ENCODE data around the gene UBB.

Gene UBB

DNA sequence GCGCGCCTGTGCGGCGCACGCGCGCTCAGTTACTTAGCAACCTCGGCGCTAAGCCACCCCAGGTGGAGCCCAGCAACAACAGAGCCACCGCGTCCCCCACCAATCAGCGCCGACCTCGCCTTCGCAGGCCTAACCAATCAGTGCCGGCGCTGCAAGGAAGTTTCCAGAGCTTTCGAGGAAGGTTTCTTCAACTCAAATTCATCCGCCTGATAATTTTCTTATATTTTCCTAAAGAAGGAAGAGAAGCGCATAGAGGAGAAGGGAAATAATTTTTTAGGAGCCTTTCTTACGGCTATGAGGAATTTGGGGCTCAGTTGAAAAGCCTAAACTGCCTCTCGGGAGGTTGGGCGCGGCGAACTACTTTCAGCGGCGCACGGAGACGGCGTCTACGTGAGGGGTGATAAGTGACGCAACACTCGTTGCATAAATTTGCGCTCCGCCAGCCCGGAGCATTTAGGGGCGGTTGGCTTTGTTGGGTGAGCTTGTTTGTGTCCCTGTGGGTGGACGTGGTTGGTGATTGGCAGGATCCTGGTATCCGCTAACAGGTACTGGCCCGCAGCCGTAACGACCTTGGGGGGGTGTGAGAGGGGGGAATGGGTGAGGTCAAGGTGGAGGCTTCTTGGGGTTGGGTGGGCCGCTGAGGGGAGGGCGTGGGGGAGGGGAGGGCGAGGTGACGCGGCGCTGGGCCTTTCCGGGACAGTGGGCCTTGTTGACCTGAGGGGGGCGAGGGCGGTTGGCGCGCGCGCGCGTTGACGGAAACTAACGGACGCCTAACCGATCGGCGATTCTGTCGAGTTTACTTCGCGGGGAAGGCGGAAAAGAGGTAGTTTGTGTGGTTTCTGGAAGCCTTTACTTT is at the start of gene UBB:
TSS of gene UBB (plus strand) at position 452 of the 856 bp plus-strand sequence. CDS start 817 bp downstream, outside the sequence.
- H3K4me1 Mint-ChIP-seq = peaks cover 34 to 41% of the 10 kb centered on the region in 2 donors
- H3K36me3 Mint-ChIP-seq = peaks cover 22 to 40% of the 10 kb centered on the region in 2 donors
- DNase-seq (peak; percentile 94), ATAC-seq (replicated peaks) (peak; percentile 97 to 98)
- H3K4me3 Mint-ChIP-seq = peak within 1 kb of the TSS; percentile 90 to 95
- no peaks in the 10 kb centered on the region for H3K27me3 Mint-ChIP-seq
- H3K9me3 Mint-ChIP-seq = no peaks in the 10 kb centered on the region
- peak within 1 kb of the TSS; percentile 100 for H3K27ac Mint-ChIP-seq

DNA sequence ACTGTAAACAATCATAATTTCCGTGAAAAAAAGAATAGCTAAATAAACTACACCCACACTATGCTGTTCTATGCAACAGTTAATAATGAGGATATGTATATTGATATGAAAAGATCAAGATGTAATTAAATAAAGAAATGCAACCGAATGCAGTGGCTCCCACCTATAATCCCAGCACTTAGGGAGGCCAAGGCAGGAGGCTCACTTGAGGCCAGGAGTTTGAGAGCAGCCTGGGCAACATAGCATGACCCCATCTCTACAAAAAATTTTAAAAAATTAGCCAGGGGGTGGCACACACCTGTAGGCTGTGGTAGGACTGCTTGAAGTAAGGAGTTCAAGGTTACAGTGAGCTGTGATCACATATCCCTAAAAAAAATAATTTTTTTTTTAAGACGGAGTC is 42.5 kb upstream of the UBB start:
- Mint-ChIP-seq H3K27ac (no peak overlapping the region), H3K9me3 (no peaks in the 10 kb centered on the region), H3K27me3 (no peaks in the 10 kb centered on the region), H3K4me3 (no peak overlapping the region), H3K4me1 (peaks cover 1 to 11% of the 10 kb centered on the region in 2 donors), H3K36me3 (peaks cover 17 to 29% of the 10 kb centered on the region in 2 donors)
- ATAC-seq (replicated peaks) (no peak), DNase-seq (no peak)

DNA sequence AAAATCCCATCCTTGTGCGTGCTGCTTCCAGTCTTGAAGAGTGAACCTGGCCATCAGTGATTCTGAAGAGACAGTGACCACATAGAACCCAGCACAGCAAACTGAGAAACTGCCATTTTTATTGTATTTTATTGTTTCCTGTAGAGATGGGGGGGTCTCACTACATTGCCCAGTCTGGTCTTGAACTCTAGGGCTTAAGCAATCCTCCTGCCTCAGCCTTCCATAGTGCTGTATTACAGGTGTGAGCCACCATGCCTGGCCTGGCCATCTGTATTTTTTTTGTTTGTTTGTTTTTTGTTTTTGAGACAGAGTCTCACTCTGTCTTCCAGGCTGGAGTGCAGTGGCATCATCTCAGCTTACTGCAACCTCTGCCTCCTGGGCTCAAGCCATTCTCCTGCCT is 41.5 kb upstream of the UBB start:
- H3K36me3 Mint-ChIP-seq = peaks cover 24 to 39% of the 10 kb centered on the region in 2 donors
- no peaks in the 10 kb centered on the region for H3K9me3 Mint-ChIP-seq
- peaks cover 0 to 7% of the 10 kb centered on the region in 2 donors for H3K4me1 Mint-ChIP-seq
- no peak for ATAC-seq (replicated peaks)
- H3K27me3 Mint-ChIP-seq = no peaks in the 10 kb centered on the region
- H3K27ac Mint-ChIP-seq = no peak overlapping the region
- no peak overlapping the region for H3K4me3 Mint-ChIP-seq
- DNase-seq = no peak

DNA sequence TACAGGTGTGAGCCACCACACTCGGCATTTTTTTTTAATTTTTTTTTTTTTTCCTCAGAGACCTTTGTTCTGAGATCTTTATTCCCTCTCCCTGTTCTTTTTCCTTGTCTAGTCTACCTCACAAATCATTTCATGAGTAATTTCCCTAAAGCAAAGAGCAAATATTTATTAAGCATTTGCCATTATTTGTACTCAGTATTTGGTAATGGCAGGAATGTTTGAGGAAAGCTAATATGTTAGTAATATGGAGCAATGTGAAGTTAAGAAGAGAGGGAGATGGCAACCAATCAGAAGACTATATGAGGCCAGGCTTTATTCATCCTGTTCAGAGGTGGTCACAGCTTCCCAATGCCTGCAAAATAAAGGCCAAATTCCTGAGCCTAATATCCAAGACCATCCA is 40.9 kb upstream of the UBB start:
- Mint-ChIP-seq H3K36me3 (peaks cover 25 to 42% of the 10 kb centered on the region in 2 donors), H3K27me3 (no peaks in the 10 kb centered on the region), H3K9me3 (no peaks in the 10 kb centered on the region), H3K27ac (no peak overlapping the region), H3K4me3 (no peak overlapping the region), H3K4me1 (peaks cover 0 to 7% of the 10 kb centered on the region in 2 donors)
- DNase-seq (no peak), ATAC-seq (replicated peaks) (no peak)

DNA sequence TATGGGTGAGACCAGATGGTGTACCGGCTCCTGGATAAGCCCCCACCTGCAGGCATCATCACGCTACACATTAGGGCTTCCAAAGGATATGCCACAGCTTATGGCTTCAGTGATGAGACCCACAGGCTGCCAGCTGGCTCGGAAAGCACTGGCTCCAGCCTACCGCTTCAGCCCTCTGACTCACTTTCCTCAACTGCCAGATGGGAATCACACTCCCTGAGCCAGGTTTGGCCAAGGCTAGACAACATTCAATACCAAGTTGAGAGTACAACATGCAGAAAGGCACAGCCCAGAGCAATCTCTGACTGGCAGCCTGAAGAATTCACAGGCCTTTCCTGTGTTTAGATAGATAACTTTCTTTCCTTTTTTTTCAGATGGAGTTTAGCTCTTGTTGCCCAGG is 37.9 kb upstream of the UBB start:
- ATAC-seq (replicated peaks) = no peak
- DNase-seq = no peak
- Mint-ChIP-seq H3K27me3 (no peaks in the 10 kb centered on the region), H3K27ac (no peak overlapping the region), H3K4me1 (peaks cover 0 to 4% of the 10 kb centered on the region in 2 donors), H3K9me3 (no peaks in the 10 kb centered on the region), H3K36me3 (peaks cover 33 to 51% of the 10 kb centered on the region in 2 donors), H3K4me3 (no peak overlapping the region)

DNA sequence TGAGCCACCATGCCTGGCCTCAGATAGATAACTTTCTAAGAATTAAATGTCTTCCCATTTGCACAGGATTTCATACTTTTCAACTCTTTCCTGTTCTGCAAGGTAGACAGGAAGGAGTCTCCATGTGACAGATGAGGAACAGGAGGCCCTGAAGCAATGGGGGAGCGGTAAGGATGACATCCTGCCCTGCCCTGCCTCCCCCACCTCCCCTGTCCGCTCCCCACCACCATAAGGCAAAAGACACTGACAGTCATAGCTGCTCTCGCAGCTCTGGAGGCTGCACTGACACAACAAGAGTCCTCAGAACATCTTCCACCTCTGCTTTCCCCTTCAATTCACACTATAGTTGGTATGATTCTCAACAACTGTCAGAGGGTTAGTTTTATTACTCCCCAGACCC is 37.3 kb upstream of the UBB start:
- Mint-ChIP-seq H3K27me3 (no peaks in the 10 kb centered on the region), H3K27ac (no peak overlapping the region), H3K36me3 (peaks cover 33 to 52% of the 10 kb centered on the region in 2 donors), H3K4me3 (no peak overlapping the region), H3K4me1 (no peaks in the 10 kb centered on the region), H3K9me3 (no peaks in the 10 kb centered on the region)
- no peak for ATAC-seq (replicated peaks)
- DNase-seq = no peak

DNA sequence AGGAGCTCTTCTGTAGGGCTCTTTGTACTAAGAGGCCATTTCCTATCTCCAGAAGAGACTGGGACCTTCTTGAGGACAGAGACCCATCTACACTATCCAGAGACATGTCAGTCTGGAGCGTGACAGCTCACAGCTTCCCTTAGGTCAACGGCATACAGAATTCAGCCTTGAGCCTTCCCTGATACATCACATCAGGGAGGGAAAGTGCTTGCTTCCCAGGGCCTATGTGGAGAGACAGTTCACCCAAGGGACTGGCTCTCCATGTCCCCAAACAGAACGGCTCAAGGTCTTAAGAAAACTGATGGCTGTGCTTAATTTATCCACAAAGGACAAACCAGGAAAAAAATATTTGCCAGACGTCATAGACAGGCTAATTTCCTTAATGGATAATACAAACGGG is 35.3 kb upstream of the UBB start:
- Mint-ChIP-seq H3K9me3 (no peaks in the 10 kb centered on the region), H3K36me3 (peaks cover 34 to 54% of the 10 kb centered on the region in 2 donors), H3K27ac (no peak overlapping the region), H3K4me1 (peaks cover 4 to 8% of the 10 kb centered on the region in 2 donors), H3K27me3 (no peaks in the 10 kb centered on the region), H3K4me3 (no peak overlapping the region)
- no peak for ATAC-seq (replicated peaks)
- no peak for DNase-seq

DNA sequence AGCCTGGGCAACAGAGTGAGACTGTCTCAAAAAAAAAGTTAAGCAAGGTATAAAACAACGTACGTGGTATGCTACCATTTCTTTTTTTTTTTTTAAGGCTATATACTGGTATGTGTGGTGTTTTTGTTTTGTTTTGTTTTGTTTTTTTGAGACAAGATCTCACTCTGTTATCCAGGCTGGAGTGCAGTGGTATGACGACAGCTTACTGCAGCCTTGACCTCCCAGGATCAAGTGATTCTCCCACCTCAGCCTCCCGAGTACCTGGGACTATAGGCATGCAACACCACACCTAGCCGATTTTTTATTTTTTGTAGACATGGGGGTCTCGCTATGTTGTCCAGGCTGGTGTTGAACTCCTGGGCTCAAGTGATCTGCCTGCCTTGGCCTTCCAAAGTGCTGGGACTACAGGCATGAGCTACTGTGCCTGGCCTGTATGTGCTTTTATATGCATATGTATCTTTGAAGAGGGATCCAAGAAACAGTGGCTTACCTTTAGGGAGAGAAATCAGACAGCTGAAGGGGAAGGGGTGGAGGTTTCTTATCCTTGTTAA is 34.1 kb upstream of the UBB start:
- ATAC-seq (replicated peaks) = no peak
- Mint-ChIP-seq H3K4me1 (peaks cover 4 to 8% of the 10 kb centered on the region in 2 donors), H3K36me3 (peaks cover 31 to 54% of the 10 kb centered on the region in 2 donors), H3K27me3 (no peaks in the 10 kb centered on the region), H3K9me3 (no peaks in the 10 kb centered on the region), H3K27ac (no peak overlapping the region), H3K4me3 (no peak overlapping the region)
- DNase-seq = no peak

DNA sequence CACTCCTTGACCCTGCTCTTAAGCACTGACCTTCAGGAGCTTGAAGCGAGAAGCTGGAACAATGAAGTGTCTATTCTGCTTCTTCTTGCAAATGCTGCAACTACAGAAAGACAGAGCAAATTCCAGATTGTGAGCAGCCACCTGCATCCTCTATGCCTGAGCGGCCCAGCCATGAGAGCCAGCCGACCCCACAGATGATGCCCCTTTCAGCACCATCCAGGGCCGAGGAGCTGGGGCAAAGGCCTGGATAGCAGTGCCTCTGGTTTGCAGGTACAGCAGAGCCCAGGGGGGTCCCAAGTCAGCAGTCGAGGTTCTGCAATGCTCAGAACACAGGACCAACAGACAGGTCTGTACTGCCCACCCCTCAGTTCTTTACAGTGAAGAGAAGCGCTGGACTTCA is 32.3 kb upstream of the UBB start:
- H3K4me3 Mint-ChIP-seq = no peak overlapping the region
- no peak overlapping the region for H3K27ac Mint-ChIP-seq
- no peaks in the 10 kb centered on the region for H3K27me3 Mint-ChIP-seq
- no peak for DNase-seq
- ATAC-seq (replicated peaks) = no peak
- H3K36me3 Mint-ChIP-seq = peaks cover 22 to 43% of the 10 kb centered on the region in 2 donors
- peaks cover 4 to 8% of the 10 kb centered on the region in 2 donors for H3K4me1 Mint-ChIP-seq
- H3K9me3 Mint-ChIP-seq = no peaks in the 10 kb centered on the region

DNA sequence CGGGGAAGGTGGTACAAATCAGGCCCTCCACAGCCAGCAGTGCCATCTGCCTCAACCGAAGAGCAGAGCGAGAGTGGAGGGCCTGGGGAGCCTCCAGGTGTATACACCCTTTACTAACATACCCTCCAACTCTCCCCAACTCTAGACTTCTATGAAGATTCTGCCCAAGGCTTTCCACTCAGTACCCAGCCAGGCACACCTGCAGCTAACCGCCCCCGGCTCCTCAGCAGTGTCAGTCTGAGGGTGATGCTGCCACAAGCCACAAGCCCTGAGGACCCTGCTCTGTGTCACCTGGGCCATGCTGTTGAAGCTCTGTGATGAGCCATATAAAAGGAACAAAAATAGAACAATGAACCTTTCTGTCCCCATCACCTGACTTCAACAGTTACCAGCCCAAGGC is 31.5 kb upstream of the UBB start:
- H3K9me3 Mint-ChIP-seq = no peaks in the 10 kb centered on the region
- DNase-seq (no peak), ATAC-seq (replicated peaks) (no peak)
- no peak overlapping the region for H3K4me3 Mint-ChIP-seq
- H3K36me3 Mint-ChIP-seq = peaks cover 15 to 34% of the 10 kb centered on the region in 2 donors
- H3K4me1 Mint-ChIP-seq = peaks cover 4 to 8% of the 10 kb centered on the region in 2 donors
- peak overlapping the region; percentile 65 for H3K27ac Mint-ChIP-seq
- no peaks in the 10 kb centered on the region for H3K27me3 Mint-ChIP-seq

DNA sequence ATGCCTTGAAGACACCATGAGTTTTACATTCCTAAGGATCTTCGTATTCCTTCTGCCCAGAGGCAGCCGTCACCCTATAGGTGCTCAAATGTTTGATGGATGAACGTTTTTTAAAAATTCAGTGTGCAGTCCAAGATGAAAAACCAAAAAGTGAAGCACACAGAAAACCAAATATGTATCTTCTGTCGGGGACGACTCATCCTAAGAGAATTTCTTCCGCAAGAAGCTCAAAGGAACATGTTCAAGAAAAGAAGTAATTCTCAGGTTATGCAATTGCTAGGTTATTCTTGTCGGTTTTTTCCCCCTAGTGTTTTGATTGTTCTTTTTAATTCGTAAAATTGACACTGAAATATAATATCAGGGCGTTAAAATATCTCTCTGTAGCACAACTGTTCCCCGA is 29.1 kb upstream of the UBB start:
- Mint-ChIP-seq H3K27ac (peak overlapping the region; percentile 79), H3K9me3 (no peaks in the 10 kb centered on the region), H3K4me3 (peak overlapping the region; percentile 93 to 97), H3K36me3 (peaks cover 11 to 27% of the 10 kb centered on the region in 2 donors), H3K4me1 (peaks cover 7 to 8% of the 10 kb centered on the region in 2 donors), H3K27me3 (no peaks in the 10 kb centered on the region)
- ATAC-seq (replicated peaks) = no peak
- DNase-seq = no peak

DNA sequence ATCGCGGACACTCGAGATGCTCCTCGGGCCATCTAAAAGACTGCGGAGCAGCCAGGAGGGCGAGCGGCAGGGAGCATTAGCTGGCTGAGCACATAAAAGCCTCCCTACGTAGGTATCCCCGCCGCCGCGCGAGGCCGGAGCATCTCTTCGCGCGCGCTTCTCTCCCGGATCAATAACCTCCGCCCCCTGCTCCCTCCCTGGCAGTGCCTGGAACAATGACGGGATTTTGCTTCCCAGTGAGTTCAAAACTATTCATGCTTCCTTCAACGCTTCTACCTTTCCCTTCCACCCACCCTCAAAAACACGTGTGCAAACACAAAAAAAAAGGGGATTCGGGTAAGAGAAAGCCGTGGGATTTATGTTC is 28.6 kb upstream of the UBB start:
- H3K9me3 Mint-ChIP-seq = no peaks in the 10 kb centered on the region
- H3K27me3 Mint-ChIP-seq = no peaks in the 10 kb centered on the region
- H3K4me1 Mint-ChIP-seq = peaks cover 7 to 8% of the 10 kb centered on the region in 2 donors
- H3K36me3 Mint-ChIP-seq = peaks cover 9 to 23% of the 10 kb centered on the region in 2 donors
- H3K4me3 Mint-ChIP-seq = peak overlapping the region; percentile 93 to 97
- peak overlapping the region; percentile 79 for H3K27ac Mint-ChIP-seq
- ATAC-seq (replicated peaks) (peak; percentile 33), DNase-seq (no peak)

DNA sequence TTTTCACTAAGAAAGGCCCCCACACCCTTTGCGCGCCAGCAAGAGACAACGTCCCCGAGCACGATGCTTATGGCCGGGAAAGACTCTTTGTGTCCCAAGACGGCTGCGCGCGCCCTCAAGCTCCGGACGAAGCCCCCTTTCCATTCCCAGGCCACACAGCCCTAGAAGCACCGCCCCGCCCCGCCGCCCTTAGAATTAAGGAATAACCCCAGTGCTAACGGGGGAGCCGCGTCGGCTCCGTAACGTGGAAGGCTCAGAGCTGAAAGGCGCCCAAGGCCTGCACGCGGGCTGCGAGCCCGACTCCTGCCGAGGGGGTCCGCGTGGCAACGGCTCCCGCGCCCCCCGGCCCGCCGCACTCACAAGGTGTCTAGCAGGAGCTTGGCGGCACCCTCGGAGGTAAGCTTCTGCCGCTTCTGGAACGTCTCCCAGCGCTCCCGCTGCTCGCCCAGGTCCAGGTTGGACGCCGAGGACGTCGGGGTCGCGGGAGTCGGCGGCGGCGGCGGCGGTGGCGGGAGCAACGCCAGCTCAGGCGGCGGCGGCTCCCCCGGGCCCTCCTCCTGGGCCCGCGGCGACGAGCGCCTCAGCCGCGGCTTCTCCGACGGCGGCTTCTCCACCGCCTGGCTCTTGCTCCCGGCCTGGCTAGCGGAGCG is 28.1 kb upstream of the UBB start:
- Mint-ChIP-seq H3K36me3 (peaks cover 6 to 19% of the 10 kb centered on the region in 2 donors), H3K27me3 (no peaks in the 10 kb centered on the region), H3K9me3 (no peaks in the 10 kb centered on the region), H3K4me3 (peak overlapping the region; percentile 93 to 97), H3K27ac (peak overlapping the region; percentile 79), H3K4me1 (peaks cover 7 to 8% of the 10 kb centered on the region in 2 donors)
- ATAC-seq (replicated peaks) = peak; percentile 67 to 68
- DNase-seq = peak; percentile 21

DNA sequence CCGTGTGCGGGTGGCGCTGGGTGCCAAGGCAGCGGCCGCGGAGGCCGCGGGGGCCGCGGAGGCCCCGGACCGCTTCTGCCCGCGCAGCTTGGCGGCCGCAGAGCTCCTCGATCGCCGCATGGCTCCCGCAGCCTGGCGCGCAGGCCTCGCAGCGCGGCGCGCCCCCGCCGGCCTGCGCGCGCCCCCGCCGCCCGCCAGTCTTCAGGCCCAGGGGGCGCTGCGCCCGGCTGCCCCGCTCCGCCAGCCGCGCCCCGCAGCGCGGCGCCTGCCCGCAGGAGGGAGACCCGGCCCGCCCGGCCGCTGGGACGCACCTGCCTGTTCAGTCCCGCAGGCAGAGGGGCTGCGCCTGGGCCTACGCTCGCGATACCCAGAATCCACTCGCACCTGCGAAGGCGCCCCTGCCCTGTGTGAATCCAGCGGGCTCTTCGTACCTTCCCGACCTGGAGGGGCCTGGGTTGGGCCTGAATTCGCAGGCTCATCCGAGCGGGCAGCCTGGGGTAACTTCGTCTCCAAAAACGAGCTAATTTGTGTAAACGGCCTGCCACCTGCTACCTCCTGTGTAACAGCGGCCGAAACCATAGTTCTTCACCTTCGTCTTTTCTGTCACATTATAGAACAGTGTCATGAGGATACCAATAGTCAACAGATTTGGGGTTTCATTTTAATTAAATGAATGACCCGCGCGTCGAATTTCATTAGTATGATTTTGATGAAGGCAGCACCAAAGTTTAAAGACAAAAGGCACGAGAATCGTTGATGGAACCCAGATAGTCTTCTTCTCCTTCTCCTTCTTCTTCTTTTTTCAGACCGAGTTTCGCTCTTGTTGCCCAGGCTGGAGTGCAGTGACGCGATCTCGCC is 27.3 kb upstream of the UBB start, which contains the start of gene CENPV:
TSS of gene CENPV (minus strand) at position 153 of the 858 bp plus-strand sequence. CDS start at position 120, 33 bp downstream.
- Mint-ChIP-seq H3K4me3 (peak within 1 kb of the TSS; percentile 93 to 97), H3K9me3 (no peaks in the 10 kb centered on the region), H3K27me3 (no peaks in the 10 kb centered on the region), H3K4me1 (peaks cover 7 to 8% of the 10 kb centered on the region in 2 donors), H3K27ac (peak within 1 kb of the TSS; percentile 90), H3K36me3 (peaks cover 6 to 18% of the 10 kb centered on the region in 2 donors)
- peak; percentile 53 for DNase-seq
- peak; percentile 79 to 86 for ATAC-seq (replicated peaks)

Measured in stimulated activated naive B cell treated with anti-CD40 and anti-IgM and Interleukin-4, amounts not matched to agents 10 μg/mL and 1 μg/mL and 100 μg/mL, for 72 hours (primary cell).